DMS153 treated with DMSO at 0.1 percent for 48 hours (cell line): ENCODE measurements around the gene SSR4.

Source experiments
- DNase-seq: peaks from one replicate; lab custom pipeline; 2025; ENCODE audit not compliant: unreplicated experiment; lab: John Stamatoyannopoulos, UW

Gene SSR4

GRCh38 chrX:153769158-153769864, 25.2 kb upstream of the SSR4 start:
- no peak for DNase-seq

- no peak for DNase-seq
These were observed 24.4 kb upstream of the SSR4 start for GRCh38 chrX:153769865-153770600.

- DNase-seq: no peak
These were observed 23.7 kb upstream of the SSR4 start for GRCh38 chrX:153770601-153771414.

- DNase-seq: no peak
These were observed 22.8 kb upstream of the SSR4 start for GRCh38 chrX:153771415-153772315.

- no peak for DNase-seq
These were observed 21.9 kb upstream of the SSR4 start for GRCh38 chrX:153772316-153773217.

- DNase-seq: no peak
These were observed 21.3 kb upstream of the SSR4 start for GRCh38 chrX:153773218-153773611.

- DNase-seq: no peak
These were observed 20.5 kb upstream of the SSR4 start for GRCh38 chrX:153773741-153774575.

- DNase-seq: no peak
These were observed 19.7 kb upstream of the SSR4 start for GRCh38 chrX:153774576-153775292.

GRCh38 chrX:153775293-153776119, 19.0 kb upstream of the SSR4 start:
- DNase-seq: no peak

GRCh38 chrX:153776120-153776599, 18.3 kb upstream of the SSR4 start:
- DNase-seq: no peak

GRCh38 chrX:153776611-153777045, 17.8 kb upstream of the SSR4 start:
- no peak for DNase-seq

- DNase-seq: no peak
These were observed 17.0 kb upstream of the SSR4 start for GRCh38 chrX:153777261-153778090.

GRCh38 chrX:153778181-153778580, 16.3 kb upstream of the SSR4 start:
- no peak for DNase-seq

- DNase-seq: no peak
These were observed 15.8 kb upstream of the SSR4 start for GRCh38 chrX:153778684-153779101.

GRCh38 chrX:153779891-153780677, 14.4 kb upstream of the SSR4 start:
- peak; percentile 11 for DNase-seq
